Measurements from ENCODE around the gene PIK3CA.
"Not testable (repeated sequence)": the region's sequence is repeated elsewhere in the genome, so short reads cannot be mapped to it uniquely, and the experiment has no call there.

The PIK3CA gene

DNA sequence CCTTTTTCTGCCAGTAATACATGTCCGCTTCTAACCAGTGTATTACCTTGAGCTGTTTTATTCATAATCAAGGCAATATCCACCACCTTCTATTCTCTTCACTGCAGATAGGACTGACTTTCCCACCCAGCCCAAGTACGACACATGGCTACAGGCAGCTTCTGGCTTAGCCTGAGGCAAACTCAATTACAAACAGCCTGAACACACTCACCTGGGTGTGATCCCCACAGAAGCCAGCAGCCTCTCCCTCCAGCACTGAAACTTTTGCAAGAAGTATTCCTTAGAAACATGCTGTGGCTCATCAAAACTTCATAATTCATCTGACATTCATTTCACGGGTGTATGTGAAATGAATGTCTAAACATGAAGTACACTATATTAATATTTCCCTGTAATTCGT is 116.3 kb downstream of the PIK3CA start:
- no peak for DNase-seq (ENCODE audit: low read depth)

DNA sequence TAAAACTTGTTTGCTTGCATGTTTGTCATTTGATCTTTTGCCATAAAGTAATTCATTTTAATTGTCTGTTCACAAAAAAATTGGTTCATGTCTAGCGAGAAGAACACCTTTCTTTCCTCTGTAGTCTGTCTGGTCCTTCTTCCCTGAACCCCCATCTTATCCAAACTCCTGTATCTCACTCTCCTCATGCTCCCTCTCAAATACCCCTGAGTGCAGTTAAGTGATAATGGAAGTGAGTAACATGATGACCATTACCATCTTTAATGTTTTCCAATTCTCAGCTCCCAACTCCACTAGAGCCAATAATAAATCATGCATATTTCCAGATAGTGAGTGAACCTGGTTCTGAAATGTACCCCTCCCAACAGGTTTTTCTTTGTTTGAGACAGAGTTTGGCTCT is 116.9 kb downstream of the PIK3CA start:
- no peak for DNase-seq (ENCODE audit: low read depth)

DNA sequence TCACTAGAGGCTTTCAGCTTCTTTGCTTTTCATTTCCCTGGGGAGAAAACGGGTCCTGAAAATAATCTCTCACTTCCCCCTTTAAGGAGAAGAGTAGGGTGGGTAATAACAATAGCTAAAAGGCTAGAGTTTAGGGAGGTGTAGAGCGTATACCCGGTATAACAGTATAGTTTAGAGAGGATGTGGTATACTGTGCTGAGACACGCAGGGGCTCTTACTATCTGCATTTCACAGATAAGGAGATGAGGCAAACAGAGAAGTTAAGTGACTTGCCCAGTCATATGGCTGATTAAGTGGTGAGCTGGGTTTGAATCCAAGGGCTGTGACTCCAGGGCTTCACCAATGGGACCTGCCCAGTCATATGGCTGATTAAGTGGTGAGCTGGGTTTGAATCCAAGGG is 117.7 kb downstream of the PIK3CA start:
- no peak for DNase-seq (ENCODE audit: low read depth)

DNA sequence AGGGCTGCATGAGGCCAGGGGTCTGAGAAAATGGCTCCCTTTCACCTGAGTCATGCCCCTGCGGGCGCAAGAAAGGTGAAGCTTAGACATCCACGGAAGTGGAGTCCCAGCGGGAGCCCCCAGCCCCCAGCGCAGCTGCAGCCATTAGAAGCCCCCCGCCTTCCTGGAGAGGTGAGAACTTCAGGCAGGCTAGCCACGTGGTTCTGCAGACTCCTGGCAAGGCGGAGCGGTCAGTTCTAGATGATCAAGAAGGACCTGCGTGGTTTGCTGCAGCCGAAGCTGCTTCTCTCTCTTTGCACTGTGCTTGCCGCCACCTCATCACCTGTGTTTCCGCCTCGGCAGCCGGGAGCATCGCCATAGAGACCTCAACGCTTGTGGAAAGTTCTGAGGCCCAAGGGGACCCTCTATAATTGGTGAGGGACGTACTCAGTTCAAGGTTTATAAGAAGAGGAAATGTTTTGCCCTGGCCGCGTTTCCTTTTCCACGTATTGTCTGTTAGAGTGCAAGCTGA is 118.6 kb downstream of the PIK3CA start:
- DNase-seq (ENCODE audit: low read depth) = no peak

DNA sequence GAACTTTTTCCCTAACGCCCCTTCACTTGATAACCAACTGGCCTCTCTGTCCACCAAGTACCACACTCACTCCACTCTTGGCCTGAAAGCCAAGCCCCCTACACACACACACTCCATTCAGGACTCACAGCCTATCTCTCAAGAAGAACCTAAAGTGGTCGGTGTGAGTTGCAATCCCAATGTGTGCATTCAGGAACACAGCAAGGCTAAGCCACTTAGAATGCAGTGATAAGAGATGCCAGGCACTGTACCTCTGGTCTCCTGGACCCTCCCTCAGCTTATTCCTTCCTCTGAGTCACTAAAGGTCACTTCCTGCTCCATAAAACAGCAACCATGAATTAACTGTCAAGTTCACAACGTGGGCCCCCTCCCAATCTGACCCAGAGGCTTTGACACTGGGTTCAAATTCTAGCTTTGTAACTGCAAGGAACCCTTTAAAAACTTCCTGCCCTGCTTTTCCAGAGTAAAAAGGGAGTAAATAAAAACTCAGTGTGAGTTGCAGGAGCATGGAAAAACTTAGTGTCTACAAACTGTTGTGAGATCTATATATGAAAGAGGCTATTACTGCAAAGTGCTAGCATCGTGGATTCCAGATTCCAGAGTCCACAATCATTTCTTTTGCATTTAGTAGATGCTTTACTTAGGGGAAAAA is 120.4 kb downstream of the PIK3CA start:
- no peak for DNase-seq (ENCODE audit: low read depth)

DNA sequence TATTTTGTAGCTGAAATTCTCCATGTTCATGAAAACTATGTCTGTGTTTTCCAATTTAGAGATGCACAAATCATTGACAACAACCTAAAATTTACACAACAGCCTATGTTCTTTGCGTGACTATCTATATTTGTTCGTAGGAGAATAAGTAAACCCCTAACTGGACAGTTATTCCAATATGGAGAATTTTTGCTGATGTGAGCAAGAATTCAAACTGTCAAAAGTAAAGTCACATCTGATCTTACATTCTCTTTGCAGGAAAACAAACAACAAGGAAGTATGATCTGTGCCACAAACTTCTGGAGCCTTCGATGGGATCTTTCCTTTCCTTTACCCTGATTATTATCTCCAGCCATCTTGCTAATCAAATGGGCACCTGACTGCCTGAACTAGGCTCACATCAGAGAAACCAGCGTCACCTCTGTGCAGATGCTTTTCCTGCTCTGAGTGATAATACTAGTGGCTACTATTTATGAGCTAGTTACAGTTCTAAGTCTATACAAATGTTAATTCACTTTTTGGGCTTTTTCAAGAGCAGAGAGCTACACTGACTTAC is 121.1 kb downstream of the PIK3CA start:
- no peak for DNase-seq (ENCODE audit: low read depth)

DNA sequence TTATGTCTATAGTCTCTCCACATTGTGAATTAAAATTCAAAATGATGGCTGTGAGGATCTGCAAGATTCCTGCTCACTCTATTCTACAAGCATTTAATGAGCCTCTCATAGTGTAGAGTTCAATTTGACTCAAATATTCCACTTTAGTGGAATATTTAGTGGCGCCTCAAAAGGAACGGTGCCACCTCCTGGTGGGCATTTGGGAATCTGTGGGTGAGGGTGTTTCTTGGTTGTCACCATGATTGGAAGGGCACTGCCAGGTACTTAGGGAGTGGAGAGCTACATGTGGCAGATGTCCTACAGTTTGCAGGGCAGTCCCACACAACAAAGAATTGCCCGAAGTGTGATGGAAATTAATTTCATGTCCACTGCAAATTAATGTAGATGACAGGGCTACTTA is 124.2 kb downstream of the PIK3CA start:
- no peak for DNase-seq (ENCODE audit: low read depth)

DNA sequence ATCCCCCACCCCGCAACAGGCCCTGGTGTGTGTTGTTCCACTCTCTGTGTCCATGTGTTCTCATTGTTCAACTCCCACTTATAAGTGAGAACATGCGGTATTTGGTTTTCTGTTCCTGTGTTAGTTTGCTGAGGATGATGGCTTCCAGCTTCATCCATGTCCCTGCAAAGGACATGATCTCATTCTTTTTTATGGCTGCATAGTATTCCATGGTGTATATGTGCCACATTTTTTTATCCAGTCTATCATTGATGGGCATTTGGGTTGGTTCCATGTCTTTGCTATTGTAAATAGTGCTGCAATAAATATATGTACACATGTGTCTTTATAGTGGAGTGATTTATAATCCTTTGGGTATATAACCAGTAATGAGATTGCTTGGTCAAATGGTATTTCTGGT is 126.3 kb downstream of the PIK3CA start:
- not testable (repeated sequence) for DNase-seq (ENCODE audit: low read depth)

DNA sequence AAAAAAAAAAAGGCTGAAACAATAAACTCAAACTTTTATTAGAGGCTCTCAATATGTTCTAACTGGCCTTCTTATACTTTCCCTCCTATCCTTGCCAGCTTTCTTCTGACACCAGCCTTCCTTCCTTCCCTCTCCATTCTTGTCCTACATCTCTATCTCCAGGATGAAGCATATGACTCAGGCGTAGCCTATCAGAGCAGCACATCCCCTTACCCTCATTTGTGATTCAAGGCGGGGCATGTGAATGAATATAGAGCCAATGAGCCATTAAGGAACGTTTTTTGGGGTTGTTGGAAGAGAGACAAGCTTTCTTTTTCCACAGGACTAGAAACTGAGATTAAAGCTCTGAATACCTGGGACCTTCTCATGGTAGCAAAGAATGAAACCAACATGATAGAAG is 127.8 kb downstream of the PIK3CA start:
- DNase-seq (ENCODE audit: low read depth) = no peak

DNA sequence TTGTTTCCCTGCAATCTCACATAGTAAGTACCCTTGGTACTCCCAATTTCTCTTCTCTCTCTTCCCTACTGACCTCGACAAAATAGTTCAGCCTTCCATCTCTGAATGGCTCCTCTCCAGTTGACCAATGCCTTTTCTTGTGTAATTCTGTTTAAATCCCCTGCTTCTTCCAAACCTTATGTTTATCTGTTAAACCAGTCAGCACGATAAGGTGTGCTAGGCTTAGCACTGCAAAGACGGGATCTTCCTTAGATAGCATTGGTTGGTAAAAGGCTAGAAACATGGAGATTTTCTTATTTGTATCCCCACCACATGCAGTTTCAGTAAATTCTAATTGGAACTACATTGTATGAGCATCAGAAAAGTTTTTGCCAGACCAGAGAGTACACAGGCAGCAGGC is 128.6 kb downstream of the PIK3CA start:
- DNase-seq (ENCODE audit: low read depth) = no peak

DNA sequence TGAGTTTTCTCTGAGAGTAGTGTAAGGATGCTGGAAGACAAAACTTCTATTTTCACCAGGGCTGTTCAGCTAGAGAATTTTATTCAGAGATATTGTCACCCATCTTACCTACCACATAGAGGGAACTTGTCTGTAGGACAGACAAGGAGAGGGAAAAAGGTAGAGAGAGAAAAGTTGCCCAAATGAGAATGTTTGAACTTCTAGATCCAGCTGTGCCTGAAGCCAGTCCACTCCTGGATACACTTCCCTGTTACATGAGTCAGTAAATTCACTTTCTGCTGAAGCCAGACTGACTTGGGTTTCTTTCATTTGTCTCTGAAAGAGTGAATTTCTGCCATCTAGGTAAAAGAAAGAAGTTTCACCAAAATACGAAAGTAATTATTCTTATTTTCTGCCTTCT is 130.0 kb downstream of the PIK3CA start:
- no peak for DNase-seq (ENCODE audit: low read depth)

DNA sequence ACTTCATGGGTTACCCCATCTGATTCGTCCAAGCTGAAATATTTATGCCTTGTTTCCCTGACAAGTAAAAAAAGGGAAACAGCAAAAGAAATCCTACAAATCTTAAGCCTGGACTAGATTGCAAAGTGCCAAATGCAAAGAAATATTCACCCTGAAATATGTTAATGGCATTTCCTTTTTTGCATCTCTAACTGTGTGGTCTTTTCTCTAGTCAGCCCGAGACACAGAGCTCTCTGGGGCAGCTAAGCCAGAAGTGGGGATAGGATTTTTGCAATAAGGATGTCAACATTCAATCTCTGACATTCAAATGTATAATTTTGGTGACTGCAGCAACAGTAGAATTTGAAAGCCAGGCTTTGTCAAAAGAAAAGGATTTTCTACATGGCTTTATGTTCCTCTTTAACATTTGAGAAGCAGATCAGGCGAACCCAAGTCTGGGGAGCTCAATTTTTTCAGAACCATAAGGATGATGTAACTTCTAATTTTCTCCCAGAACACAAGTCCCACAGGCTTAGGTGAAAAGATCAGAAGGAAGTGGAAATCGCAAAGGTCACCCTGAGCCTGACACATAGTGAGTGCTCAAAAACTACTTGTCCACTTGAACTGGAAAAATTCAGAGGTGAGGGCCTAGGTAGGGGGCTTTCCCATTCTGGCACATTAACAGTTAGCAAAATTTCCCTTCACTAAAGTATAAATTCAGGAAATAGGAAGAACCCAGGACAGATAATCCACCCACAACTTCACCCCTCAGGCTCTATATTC is 131.0 kb downstream of the PIK3CA start:
- no peak for DNase-seq (ENCODE audit: low read depth)

DNA sequence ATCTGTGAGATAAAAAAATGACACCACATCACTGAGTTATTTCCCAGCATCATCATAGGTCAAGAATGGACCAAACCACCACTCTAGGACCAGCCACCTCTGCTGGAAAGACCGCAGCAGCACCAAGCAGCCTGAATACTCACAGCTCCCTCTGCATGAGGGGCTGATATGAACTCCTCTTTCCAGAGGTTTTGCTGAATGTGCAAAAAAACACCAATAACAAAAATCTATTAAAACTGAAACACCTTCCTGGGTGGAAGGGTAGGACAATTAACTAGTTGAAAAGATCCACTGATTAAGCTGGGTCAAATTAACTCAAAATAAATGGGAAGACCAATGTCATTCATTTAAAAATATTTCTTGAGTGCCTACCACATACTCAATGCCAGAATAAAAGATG is 131.7 kb downstream of the PIK3CA start:
- DNase-seq (ENCODE audit: low read depth) = no peak

DNA sequence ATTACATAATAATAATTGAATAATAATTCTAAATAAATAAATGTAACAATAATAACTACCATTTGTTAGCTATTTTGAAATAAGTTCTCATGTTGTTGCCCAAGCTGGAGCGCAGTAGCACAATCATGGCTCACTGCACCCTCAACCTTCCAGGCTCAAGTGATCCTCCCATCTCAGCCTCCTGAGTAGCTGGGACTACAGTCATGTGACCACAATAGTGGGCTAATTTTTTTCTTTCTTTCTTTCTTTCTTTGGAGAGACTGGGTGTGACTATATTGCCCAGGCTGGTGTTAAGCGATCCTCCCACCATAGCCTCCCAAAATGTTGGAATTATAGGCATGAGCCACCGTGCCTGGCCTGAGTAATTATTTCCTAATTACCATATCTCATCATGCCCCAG is 133.7 kb downstream of the PIK3CA start:
- DNase-seq (ENCODE audit: low read depth) = no peak

DNA sequence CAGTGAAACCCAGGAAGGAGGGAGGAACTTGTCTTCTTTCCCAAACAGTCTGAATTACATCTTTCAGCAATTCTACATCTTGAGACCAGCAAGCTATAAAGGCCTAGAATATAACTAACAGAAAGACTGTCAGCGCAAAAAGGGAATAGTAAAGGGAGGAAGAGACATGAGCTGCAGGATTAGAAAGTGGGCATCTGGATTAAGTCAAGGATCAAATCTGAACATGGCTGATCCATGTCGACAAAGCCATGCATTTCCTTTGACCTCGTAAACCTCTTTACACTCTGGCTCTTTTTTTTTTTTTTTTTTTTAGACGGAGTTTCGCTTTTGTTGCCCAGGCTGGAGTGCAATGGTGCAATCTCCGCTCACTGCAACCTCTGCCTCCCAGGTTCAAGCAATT is 138.2 kb downstream of the PIK3CA start:
- no peak for DNase-seq (ENCODE audit: low read depth)

DNA sequence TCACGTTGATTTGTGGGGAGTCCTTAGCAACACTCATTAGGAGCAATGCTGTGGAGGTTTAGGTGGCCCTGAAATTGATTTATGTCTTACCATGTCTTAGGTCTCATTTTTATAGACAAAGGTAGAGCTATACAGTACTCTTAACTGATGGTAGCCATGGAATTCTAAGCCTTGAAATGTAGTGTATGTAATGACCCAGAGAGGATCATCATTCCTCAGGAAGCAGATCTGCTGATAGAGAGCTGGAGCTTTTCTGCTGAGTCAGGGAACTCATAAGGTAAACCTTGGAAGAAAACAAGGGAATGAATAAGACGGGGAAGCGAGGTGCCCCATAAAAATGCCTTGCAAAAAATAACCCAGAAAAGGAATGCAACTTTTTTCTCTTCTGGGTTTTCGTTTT is 140.7 kb downstream of the PIK3CA start:
- no peak for DNase-seq (ENCODE audit: low read depth)

DNA sequence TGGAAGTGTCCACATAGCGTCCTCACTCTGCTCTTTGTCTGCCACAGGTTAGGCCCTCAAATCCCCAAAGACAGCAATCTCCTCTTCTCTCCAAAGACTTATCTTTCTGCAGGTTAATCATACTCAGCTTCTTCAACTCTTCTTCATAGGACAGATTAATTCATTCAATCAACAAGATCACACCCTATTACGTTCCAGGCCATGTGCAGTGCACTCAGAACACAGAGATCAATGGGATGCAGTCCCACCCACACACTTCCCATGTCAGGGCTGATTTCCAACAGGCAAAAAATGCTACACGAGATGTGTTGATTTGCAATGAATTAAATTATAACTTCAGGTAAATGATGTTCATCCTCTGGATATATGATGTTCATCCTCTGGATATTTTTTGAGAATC is 141.1 kb downstream of the PIK3CA start:
- no peak for DNase-seq (ENCODE audit: low read depth)
